ENCODE data around the gene STK35.
A peak's percentile ranks its signal among the peaks of the same experiment; 100 is the strongest.

STK35 gene

GRCh38 chr20:2137552-2138201 is 36.0 kb downstream of the STK35 start:
- DNase-seq, result no peak

- no peak for DNase-seq
Measured at GRCh38 chr20:2138396-2138795, 36.8 kb downstream of the STK35 start.

- DNase-seq, result no peak
Measured at GRCh38 chr20:2139250-2139649, 37.6 kb downstream of the STK35 start.

GRCh38 chr20:2139736-2140135 is 38.1 kb downstream of the STK35 start:
- no peak for DNase-seq

- no peak for DNase-seq
Measured at GRCh38 chr20:2140561-2140960, 38.9 kb downstream of the STK35 start.

- no peak for DNase-seq
Measured at GRCh38 chr20:2141600-2142575, 40.3 kb downstream of the STK35 start.

GRCh38 chr20:2142649-2143048 is 41.0 kb downstream of the STK35 start:
- no peak for DNase-seq

- no peak for DNase-seq
Measured at GRCh38 chr20:2143594-2143993, 42.0 kb downstream of the STK35 start.

GRCh38 chr20:2144850-2145249 is 43.2 kb downstream of the STK35 start:
- DNase-seq, result no peak

- no peak for DNase-seq
Measured at GRCh38 chr20:2145376-2145775, 43.7 kb downstream of the STK35 start.

- DNase-seq, result no peak
Measured at GRCh38 chr20:2146080-2146867, 44.6 kb downstream of the STK35 start.

GRCh38 chr20:2149507-2149906 is 47.9 kb downstream of the STK35 start:
- no peak for DNase-seq

GRCh38 chr20:2150660-2151059 is 49.0 kb downstream of the STK35 start:
- no peak for DNase-seq

- no peak for DNase-seq
Measured at GRCh38 chr20:2151858-2152281, 50.2 kb downstream of the STK35 start.

- peak; percentile 23 for DNase-seq
Measured at GRCh38 chr20:2152317-2152716, 50.7 kb downstream of the STK35 start.

- no peak for DNase-seq
Measured at GRCh38 chr20:2153326-2153725, 51.7 kb downstream of the STK35 start.

GRCh38 chr20:2156224-2156623 is 54.6 kb downstream of the STK35 start:
- DNase-seq, result no peak

- DNase-seq, result no peak
Measured at GRCh38 chr20:2156666-2157624, 55.3 kb downstream of the STK35 start.

- no peak for DNase-seq
Measured at GRCh38 chr20:2162125-2162822, 60.6 kb downstream of the STK35 start.

GRCh38 chr20:2162823-2163166 is 61.2 kb downstream of the STK35 start:
- DNase-seq, result no peak

GRCh38 chr20:2163312-2163711 is 61.7 kb downstream of the STK35 start:
- no peak for DNase-seq

- no peak for DNase-seq
Measured at GRCh38 chr20:2163757-2164156, 62.1 kb downstream of the STK35 start.

Data from NCI-H2171 (cell line).